GM10248 (cell line): Measurements from ENCODE around the gene ORC6.

ENCODE experiments used
- CTCF ChIA-PET: fragments of 300-600 bp; sonication (Branson Sonifier 250); formaldehyde crosslinking; extraction: SDS; loops from one replicate; lab custom pipeline; 2021; ENCODE audit warnings: antibody characterized with exemption; lab: Yijun Ruan, JAX
- POLR2A ChIA-PET: fragments of 350-650 bp; sonication (Branson Sonifier 250); formaldehyde crosslinking; extraction: SDS; loops from one replicate; lab custom pipeline; 2020; ENCODE audit warnings: antibody characterized with exemption; lab: Yijun Ruan, JAX
- DNase-seq: peaks from one replicate; pipeline ENCODE4 v3.0.0; 2012; ENCODE audit errors: extremely low spot score
- TF ChIP-seq, protein P1 (sequence below): IDR thresholded peaks from 2 replicates; pipeline ENCODE4 v1.5.1; 2012; ENCODE audit warnings: mild to moderate bottlenecking, low read depth; ENCODE audit errors: extremely low read depth, missing control alignments, control extremely low read depth

The ORC6 gene, protein sequence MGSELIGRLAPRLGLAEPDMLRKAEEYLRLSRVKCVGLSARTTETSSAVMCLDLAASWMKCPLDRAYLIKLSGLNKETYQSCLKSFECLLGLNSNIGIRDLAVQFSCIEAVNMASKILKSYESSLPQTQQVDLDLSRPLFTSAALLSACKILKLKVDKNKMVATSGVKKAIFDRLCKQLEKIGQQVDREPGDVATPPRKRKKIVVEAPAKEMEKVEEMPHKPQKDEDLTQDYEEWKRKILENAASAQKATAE

DNA sequence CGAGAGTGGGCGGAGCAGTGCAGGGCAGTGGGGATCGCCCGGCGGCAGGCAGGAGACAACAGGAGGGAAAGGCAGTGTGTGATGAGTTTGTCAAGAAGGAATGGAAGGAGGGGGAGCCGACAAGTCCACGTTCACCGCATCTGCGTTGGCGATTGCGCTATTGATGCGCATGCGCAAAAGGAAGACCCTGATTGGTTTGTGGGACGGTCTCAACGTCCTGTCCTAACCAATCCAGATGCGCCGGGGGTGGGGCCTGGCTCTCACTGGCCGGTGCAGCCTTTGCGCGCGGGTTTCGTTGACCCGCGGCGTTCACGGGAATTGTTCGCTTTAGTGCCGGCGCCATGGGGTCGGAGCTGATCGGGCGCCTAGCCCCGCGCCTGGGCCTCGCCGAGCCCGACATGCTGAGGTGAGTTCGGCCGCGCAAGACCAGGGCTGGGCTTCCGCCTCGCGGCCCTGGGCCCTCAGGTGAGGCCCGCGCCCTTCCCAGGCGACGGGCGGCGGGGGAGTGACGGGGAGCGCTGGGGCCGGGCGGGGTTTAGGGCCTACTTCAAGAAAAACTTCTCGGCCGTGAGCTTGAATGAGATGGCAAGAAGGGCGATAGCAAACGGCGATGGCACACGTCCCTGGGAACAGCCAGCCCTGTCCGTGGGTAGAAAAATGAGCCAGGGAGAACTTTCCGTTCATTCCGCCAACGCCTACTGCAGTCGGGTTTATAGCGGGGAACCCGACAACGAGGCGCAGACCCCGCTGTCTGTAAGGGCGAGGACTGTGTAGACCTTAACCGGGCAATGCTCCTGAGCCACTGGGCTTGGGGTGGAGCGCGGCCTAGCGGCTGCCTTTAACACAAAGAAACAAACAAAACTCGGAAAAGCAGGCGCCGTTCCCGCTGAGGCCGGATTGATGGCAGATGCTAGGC is at the start of gene ORC6:
ORC6 (plus strand) TSS at position 295 of the 916 bp plus-strand sequence; CDS start at position 342, 47 bp downstream.
- peak; percentile 96 for DNase-seq
- ChIA-PET POLR2A (interaction anchor here (1.0 kb wide), 1 partner anchor 124 kb away, joined by 7 read pairs; no protein-coding TSS in a partner anchor), CTCF (interaction anchor here (1.1 to 2.3 kb wide), 9 partner anchors 11 to 164 kb away, joined by 3 to 7 read pairs (median 4); no protein-coding TSS in a partner anchor)
- TF ChIP-seq, protein P1, sequence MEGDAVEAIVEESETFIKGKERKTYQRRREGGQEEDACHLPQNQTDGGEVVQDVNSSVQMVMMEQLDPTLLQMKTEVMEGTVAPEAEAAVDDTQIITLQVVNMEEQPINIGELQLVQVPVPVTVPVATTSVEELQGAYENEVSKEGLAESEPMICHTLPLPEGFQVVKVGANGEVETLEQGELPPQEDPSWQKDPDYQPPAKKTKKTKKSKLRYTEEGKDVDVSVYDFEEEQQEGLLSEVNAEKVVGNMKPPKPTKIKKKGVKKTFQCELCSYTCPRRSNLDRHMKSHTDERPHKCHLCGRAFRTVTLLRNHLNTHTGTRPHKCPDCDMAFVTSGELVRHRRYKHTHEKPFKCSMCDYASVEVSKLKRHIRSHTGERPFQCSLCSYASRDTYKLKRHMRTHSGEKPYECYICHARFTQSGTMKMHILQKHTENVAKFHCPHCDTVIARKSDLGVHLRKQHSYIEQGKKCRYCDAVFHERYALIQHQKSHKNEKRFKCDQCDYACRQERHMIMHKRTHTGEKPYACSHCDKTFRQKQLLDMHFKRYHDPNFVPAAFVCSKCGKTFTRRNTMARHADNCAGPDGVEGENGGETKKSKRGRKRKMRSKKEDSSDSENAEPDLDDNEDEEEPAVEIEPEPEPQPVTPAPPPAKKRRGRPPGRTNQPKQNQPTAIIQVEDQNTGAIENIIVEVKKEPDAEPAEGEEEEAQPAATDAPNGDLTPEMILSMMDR, result peak; percentile 66

DNA sequence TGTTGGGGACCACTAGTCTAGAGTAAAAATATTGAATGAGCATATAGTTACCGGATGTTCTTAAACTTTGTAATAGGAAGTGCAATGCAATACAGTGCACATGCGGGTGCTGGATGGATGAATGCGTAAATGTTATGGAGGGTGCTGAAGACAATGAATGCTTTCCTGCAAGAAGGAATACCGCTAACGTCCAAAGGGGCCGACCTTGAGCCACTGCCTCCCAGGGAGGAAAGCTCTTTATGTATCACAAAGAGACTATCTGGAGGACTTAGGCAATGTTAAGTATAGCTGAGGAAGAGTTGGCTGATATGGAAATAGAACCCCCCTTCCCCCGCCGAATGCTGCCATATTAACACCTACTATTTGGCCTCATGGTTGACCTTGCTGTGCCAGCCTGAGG is 40.8 kb upstream of the ORC6 start:
- ChIA-PET CTCF (interaction anchor here (1.1 kb wide), 1 partner anchor 80 kb away, joined by 3 read pairs; no protein-coding TSS in a partner anchor), POLR2A (no interaction called here)
- no peak for DNase-seq
- TF ChIP-seq, protein P1, result no peak

DNA sequence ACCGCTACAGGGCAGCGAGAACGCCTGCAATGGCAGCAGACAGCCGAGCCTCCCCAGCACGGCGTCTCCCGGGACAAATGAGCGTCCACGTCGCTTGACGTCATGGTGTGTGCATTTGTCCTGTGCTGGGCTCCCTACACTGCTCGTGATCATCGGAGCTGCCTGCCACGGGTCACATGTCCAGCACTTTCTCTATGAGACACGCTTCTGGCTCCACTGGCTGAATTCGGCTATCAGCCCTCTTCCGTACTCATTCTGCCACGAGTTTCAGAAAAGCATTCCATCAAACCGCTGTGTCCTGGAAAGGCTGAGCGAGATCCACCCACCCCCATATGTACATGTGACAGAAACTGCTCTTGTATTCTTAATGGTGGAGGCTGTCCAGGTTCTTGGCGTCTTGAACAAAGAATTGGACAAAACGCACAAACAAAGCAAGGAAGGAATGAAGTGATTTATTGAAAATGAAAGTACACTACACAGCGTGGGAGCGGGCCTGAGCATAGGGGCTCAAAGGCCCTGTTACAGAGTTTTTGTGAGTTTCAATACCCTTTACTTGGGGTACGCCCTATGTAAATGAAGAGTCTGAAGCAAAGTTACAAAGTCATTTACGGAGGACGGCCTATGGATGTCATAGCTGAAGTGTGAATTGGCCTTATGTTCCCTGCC is 39.7 kb upstream of the ORC6 start:
- DNase-seq, result no peak
- TF ChIP-seq, protein P1, result no peak
- ChIA-PET POLR2A (no interaction called here), CTCF (interaction anchor here (1.1 kb wide), 1 partner anchor 8 kb away, joined by 3 read pairs; no protein-coding TSS in a partner anchor)

DNA sequence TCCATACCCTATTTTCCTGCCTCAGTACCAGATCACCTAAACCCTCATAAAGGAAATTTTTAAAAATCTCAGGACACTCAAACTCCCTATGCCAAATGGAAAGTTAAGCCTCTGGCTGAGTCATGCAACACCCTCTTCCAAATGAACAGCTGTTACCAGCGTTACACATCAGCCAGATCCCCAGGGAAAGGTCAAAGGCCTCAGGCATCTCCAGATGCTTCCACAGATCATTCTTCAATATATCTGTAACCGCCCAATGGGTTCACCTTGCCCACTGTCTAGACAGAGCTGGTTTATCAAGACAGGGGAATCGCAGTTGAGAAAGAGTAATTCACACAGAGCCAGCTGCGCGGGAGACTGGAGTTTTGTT is 39.2 kb upstream of the ORC6 start:
- ChIA-PET POLR2A (no interaction called here), CTCF (interaction anchor here (0.7 to 1.1 kb wide), 2 partner anchors 9 kb away, joined by 3 to 4 read pairs; no protein-coding TSS in a partner anchor)
- DNase-seq, result no peak
- TF ChIP-seq, protein P1, result no peak

DNA sequence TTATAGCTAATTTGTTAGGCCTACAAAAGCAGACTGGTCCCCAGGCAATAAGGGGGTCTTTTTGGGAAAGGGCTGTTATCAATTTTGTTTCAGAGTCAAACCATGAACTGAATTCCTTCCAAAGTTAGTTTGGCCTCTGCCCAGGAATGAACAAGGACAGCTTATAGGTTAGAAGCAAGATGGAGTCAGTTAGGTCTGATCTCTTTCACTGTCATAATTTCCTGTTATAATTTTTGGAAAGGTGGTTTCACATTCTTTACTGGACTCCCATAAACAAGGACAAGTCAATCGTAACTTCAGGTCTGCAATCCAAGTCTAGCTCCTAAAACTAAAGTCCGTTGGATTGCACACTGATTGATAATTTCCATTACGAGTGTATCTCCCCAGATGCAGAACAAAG is 38.2 kb upstream of the ORC6 start:
- ChIA-PET POLR2A (no interaction called here), CTCF (no interaction called here)
- TF ChIP-seq, protein P1, result no peak
- DNase-seq, result no peak

DNA sequence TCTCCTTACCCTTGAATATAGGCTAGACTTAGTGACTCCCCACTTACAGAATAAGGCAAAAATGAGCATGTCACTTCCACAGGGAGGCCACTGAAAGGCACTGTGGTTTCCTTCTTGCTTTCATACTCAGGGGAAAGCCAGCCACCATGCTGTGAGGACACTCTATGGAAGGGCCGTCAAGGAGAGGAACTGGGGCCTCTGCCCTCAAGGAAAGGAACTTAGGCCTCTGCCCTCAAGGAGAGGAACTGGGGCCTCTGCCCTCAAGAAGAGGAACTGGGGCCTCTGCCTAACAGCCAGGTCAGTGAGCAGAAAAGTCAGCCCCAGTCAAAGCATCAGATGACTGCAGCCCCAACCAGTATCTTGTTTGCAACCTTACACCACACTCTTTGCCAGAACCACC is 30.5 kb upstream of the ORC6 start:
- DNase-seq, result peak; percentile 61
- CTCF ChIA-PET, result interaction anchor here (0.8 to 4.5 kb wide), 6 partner anchors 8 to 254 kb away, joined by 3 to 31 read pairs (median 4); no protein-coding TSS in a partner anchor
- TF ChIP-seq, protein P1, result no peak
- POLR2A ChIA-PET, result no interaction called here
